Neural progenitor cell (in vitro differentiated cells): ENCODE measurements around the gene ATF7IP. TPM values are rescaled to one million over a fixed set of nuclear protein-coding genes. Genes with fewer than 3 reads are reported as not detected.

Source experiments
- DNase-seq: peaks from one replicate; pipeline ENCODE4 v3.0.0-alpha.2; 2016; ENCODE audit warnings: low spot score
- H2AFZ ChIP-seq: fragments of 200-600 bp; sonication (generic); replicated peaks from 2 replicates; pipeline ENCODE4 v1.6.1; 2016; ENCODE audit warnings: antibody characterized with exemption
- H3F3A ChIP-seq: fragments of 200-600 bp; sonication (generic); 2 replicates; pipeline ENCODE4 v1.6.1; 2016; ENCODE audit warnings: antibody characterized with exemption, low read depth
- H3K27ac ChIP-seq: fragments of 200-600 bp; sonication (generic); 2 replicates; pipeline ENCODE4 v1.5.1; 2016; ENCODE audit warnings: mild to moderate bottlenecking
- H3K27me3 ChIP-seq: fragments of 200-600 bp; sonication (generic); 2 replicates; pipeline ENCODE4 v1.6.1; 2016; ENCODE audit warnings: mild to moderate bottlenecking, moderate library complexity
- H3K36me3 ChIP-seq: fragments of 200-600 bp; sonication (generic); 2 replicates; pipeline ENCODE4 v1.5.1; 2016
- H3K4me1 ChIP-seq: fragments of 200-600 bp; sonication (generic); 2 replicates; pipeline ENCODE4 v1.6.1; 2016; ENCODE audit warnings: mixed run types
- H3K4me2 ChIP-seq: fragments of 200-600 bp; sonication (generic); 2 replicates; pipeline ENCODE4 v1.6.1; 2016
- H3K4me3 ChIP-seq: fragments of 200-600 bp; sonication (generic); 2 replicates; pipeline ENCODE4 v1.5.1; 2016
- H3K79me2 ChIP-seq: fragments of 200-600 bp; sonication (generic); 2 replicates; pipeline ENCODE4 v1.6.1; 2016; ENCODE audit warnings: low read depth
- H3K9ac ChIP-seq: fragments of 200-600 bp; sonication (generic); 2 replicates; pipeline ENCODE4 v1.6.1; 2016
- H3K9me3 ChIP-seq: fragments of 200-600 bp; sonication (generic); 2 replicates; pipeline ENCODE4 v1.5.1; 2016; ENCODE audit warnings: low read depth
- H4K20me1 ChIP-seq: fragments of 200-600 bp; sonication (generic); 2 replicates; pipeline ENCODE4 v1.6.1; 2016; ENCODE audit warnings: low read depth
- H3K27ac Mint-ChIP-seq: 3 replicates; pipeline ENCODE4 v1.8.0; 2021; ENCODE audit warnings: mixed read lengths
- H3K27me3 Mint-ChIP-seq: 2 replicates; pipeline ENCODE4 v1.8.0; 2022; ENCODE audit warnings: low read depth, mild to moderate bottlenecking, inconsistent platforms, moderate library complexity, mixed read lengths; ENCODE audit not compliant: insufficient read depth
- H3K36me3 Mint-ChIP-seq: 3 replicates; pipeline ENCODE4 v1.8.0; 2021; ENCODE audit warnings: mixed read lengths
- H3K4me1 Mint-ChIP-seq: 3 replicates; pipeline ENCODE4 v1.8.0; 2021; ENCODE audit warnings: mixed read lengths
- H3K4me3 Mint-ChIP-seq: 3 replicates; pipeline ENCODE4 v1.8.0; 2021; ENCODE audit warnings: mild to moderate bottlenecking, moderate library complexity, mixed read lengths
- H3K9me3 Mint-ChIP-seq: 3 replicates; pipeline ENCODE4 v1.8.0; 2020; ENCODE audit warnings: mixed read lengths
- CTCF ChIP-seq: fragments of 200-600 bp; sonication (generic); IDR thresholded peaks from 2 replicates; pipeline ENCODE4 v1.5.1; 2017; ENCODE audit warnings: antibody characterized with exemption, mild to moderate bottlenecking
- EZH2 ChIP-seq: fragments of 200-600 bp; sonication (generic); IDR thresholded peaks from 2 replicates; pipeline ENCODE4 v1.6.1; 2017; ENCODE audit warnings: antibody characterized with exemption, mild to moderate bottlenecking, moderate library complexity
- EZH2phosphoT487 ChIP-seq: fragments of 200-600 bp; sonication (generic); IDR thresholded peaks from 2 replicates; pipeline ENCODE4 v1.6.1; 2017; ENCODE audit warnings: antibody characterized with exemption
- total RNA-seq: library from RNA; depleted of rRNA; stranded (reverse); fragments of >200 nt; gene quantifications from 2 replicates; pipeline ENCODE4 v1.2.3, GENCODE V29; 2015; ENCODE audit warnings: low replicate concordance

The ATF7IP gene
- total RNA-seq, 1 donor from 2014 or later = 187 TPM

GRCh38 chr12:14452336-14452735 lies 86.9 kb downstream of the ATF7IP start:
- no peaks in the 10 kb centered on the region for H3K27me3 ChIP-seq
- H3K4me1 ChIP-seq = peaks cover 12% of the 10 kb centered on the region
- no peaks in the 10 kb centered on the region for H3K9me3 ChIP-seq
- H3F3A ChIP-seq = peaks cover 28% of the 10 kb centered on the region
- H3K36me3 ChIP-seq = peaks cover 32% of the 10 kb centered on the region
- no peak for DNase-seq
- H3K4me3 ChIP-seq = no peak overlapping the region
- Mint-ChIP-seq H3K27me3 (no peaks in the 10 kb centered on the region), H3K4me1 (no peaks in the 10 kb centered on the region), H3K36me3 (peaks cover 73% of the 10 kb centered on the region), H3K27ac (no peak overlapping the region), H3K9me3 (peaks cover 8% of the 10 kb centered on the region), H3K4me3 (no peak overlapping the region)
- no peak overlapping the region for H2AFZ ChIP-seq
- H4K20me1 ChIP-seq = peaks cover 21% of the 10 kb centered on the region
- TF ChIP-seq EZH2 (no peak), EZH2phosphoT487 (no peak), CTCF (no peak)
- peaks cover 97% of the 10 kb centered on the region for H3K79me2 ChIP-seq
- H3K4me2 ChIP-seq = no peak overlapping the region
- H3K27ac ChIP-seq = peak overlapping the region; percentile 57
- no peak overlapping the region for H3K9ac ChIP-seq

- peaks cover 95% of the 10 kb centered on the region for H3K79me2 ChIP-seq
- H3K9me3 Mint-ChIP-seq = peaks cover 8% of the 10 kb centered on the region
- H3K4me3 ChIP-seq = no peak overlapping the region
- H3K4me1 ChIP-seq = peaks cover 12% of the 10 kb centered on the region
- TF ChIP-seq EZH2phosphoT487 (no peak), CTCF (no peak), EZH2 (no peak)
- no peak overlapping the region for H3K9ac ChIP-seq
- peaks cover 28% of the 10 kb centered on the region for H3F3A ChIP-seq
- H4K20me1 ChIP-seq = peaks cover 21% of the 10 kb centered on the region
- peak overlapping the region; percentile 57 for H3K27ac ChIP-seq
- no peak overlapping the region for H3K4me2 ChIP-seq
- no peak overlapping the region for H3K27ac Mint-ChIP-seq
- DNase-seq = no peak
- H3K36me3 Mint-ChIP-seq = peaks cover 68% of the 10 kb centered on the region
- H3K9me3 ChIP-seq = no peaks in the 10 kb centered on the region
- no peak overlapping the region for H3K4me3 Mint-ChIP-seq
- H3K27me3 Mint-ChIP-seq = no peaks in the 10 kb centered on the region
- no peaks in the 10 kb centered on the region for H3K27me3 ChIP-seq
- H2AFZ ChIP-seq = no peak overlapping the region
- H3K36me3 ChIP-seq = peaks cover 27% of the 10 kb centered on the region
- H3K4me1 Mint-ChIP-seq = no peaks in the 10 kb centered on the region
These were observed 87.4 kb downstream of the ATF7IP start for GRCh38 chr12:14452865-14453264.

GRCh38 chr12:14454098-14454907 lies 88.8 kb downstream of the ATF7IP start:
- Histone ChIP-seq H3K4me1 (peaks cover 12% of the 10 kb centered on the region), H3K4me3 (no peak overlapping the region), H3K4me2 (no peak overlapping the region), H3K27me3 (no peaks in the 10 kb centered on the region), H3K9ac (no peak overlapping the region), H3K27ac (no peak overlapping the region), H3F3A (peaks cover 31% of the 10 kb centered on the region), H3K9me3 (no peaks in the 10 kb centered on the region), H3K36me3 (peaks cover 20% of the 10 kb centered on the region), H2AFZ (no peak overlapping the region), H3K79me2 (peaks cover 83% of the 10 kb centered on the region), H4K20me1 (peaks cover 21% of the 10 kb centered on the region)
- DNase-seq = peak; percentile 76
- H3K9me3 Mint-ChIP-seq = peaks cover 8% of the 10 kb centered on the region
- TF ChIP-seq CTCF (peak; percentile 79), EZH2phosphoT487 (no peak)
- H3K4me3 Mint-ChIP-seq = no peak overlapping the region
- H3K27me3 Mint-ChIP-seq = no peaks in the 10 kb centered on the region
- H3K36me3 Mint-ChIP-seq = peaks cover 57% of the 10 kb centered on the region
- H3K4me1 Mint-ChIP-seq = no peaks in the 10 kb centered on the region
- H3K27ac Mint-ChIP-seq = no peak overlapping the region
